AG10803 (cell line): ENCODE measurements around the gene SIT1.
A peak's percentile ranks its signal among the peaks of the same experiment; 100 is the strongest.

Experiments used
- DNase-seq: peaks from one replicate; pipeline ENCODE4 v3.0.0; 2010; ENCODE audit warnings: low read depth
- H3K4me3 ChIP-seq: 2 replicates; pipeline ENCODE4 v1.5.1; 2011; ENCODE audit warnings: mild to moderate bottlenecking, low read length, control low read depth
- TF ChIP-seq, protein P1 (sequence below): conservative IDR thresholded peaks from 2 replicates; pipeline ENCODE4 v1.5.1; 2011; ENCODE audit warnings: mild to moderate bottlenecking, low read length, control low read depth, inconsistent platforms

SIT1 gene

GRCh38 chr9:35687306-35687705, 36.6 kb upstream of the SIT1 start:
- TF ChIP-seq, protein P1, sequence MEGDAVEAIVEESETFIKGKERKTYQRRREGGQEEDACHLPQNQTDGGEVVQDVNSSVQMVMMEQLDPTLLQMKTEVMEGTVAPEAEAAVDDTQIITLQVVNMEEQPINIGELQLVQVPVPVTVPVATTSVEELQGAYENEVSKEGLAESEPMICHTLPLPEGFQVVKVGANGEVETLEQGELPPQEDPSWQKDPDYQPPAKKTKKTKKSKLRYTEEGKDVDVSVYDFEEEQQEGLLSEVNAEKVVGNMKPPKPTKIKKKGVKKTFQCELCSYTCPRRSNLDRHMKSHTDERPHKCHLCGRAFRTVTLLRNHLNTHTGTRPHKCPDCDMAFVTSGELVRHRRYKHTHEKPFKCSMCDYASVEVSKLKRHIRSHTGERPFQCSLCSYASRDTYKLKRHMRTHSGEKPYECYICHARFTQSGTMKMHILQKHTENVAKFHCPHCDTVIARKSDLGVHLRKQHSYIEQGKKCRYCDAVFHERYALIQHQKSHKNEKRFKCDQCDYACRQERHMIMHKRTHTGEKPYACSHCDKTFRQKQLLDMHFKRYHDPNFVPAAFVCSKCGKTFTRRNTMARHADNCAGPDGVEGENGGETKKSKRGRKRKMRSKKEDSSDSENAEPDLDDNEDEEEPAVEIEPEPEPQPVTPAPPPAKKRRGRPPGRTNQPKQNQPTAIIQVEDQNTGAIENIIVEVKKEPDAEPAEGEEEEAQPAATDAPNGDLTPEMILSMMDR, result no peak
- peak overlapping the region; percentile 97 for H3K4me3 ChIP-seq
- DNase-seq, result no peak

GRCh38 chr9:35686222-35687203, 35.8 kb upstream of the SIT1 start:
- TF ChIP-seq, protein P1, result no peak
- peak overlapping the region; percentile 97 for H3K4me3 ChIP-seq

DNA sequence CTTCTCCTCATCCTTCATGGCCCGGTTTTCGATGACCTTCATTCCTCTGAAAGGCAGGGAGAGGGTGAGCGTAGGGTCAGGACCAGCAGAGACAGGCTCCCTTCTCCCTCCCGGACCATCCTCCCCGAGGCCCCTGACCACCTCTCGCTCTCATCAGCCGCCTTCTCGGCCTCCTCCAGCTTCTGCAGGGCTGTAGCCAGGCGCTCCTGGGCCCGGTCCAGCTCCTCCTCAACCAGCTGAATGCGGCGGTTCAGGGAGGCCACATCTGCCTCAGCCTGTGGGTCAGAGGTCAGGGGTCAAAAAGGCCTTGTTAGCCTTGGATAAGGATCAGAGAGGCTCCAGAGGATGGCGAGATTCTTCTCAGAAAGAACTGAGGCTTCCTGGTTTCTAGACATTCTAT, 34.8 kb upstream of the SIT1 start:
- H3K4me3 ChIP-seq, result peak overlapping the region; percentile 20
- TF ChIP-seq, protein P1, result no peak
- no peak for DNase-seq

More at GRCh38 chr9:35686222-35687203, 35.8 kb upstream of the SIT1 start:
- no peak for DNase-seq

- H3K4me3 ChIP-seq, result peak overlapping the region; percentile 12; the same call in 1 of the 2 replicates
- TF ChIP-seq, protein P1, result no peak
- DNase-seq, result no peak
Measured at GRCh38 chr9:35684921-35685320, 34.2 kb upstream of the SIT1 start.

DNA sequence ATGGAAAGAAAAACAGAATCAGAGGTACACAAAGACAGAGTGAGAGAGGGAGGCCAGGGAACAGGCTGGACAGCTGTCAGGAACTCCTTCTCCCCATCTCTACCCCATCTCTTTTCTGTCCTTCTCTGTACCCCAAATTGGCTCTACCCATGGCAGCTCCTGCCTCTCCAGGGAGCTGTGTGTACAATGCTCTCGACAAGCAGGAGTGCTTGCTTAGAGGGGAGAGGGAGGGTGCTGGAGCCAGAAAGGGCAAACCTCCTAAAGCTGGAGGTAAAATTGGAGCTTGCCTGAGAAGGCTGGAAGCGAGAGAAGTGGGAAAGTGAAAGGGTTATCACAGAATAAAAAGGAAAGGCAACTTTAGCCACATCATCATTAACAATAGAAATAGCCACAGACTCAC, 32.6 kb upstream of the SIT1 start:
- TF ChIP-seq, protein P1, result no peak

GRCh38 chr9:35682520-35683315, 32.0 kb upstream of the SIT1 start:
- no peak for DNase-seq
- TF ChIP-seq, protein P1, result no peak
- no peak overlapping the region for H3K4me3 ChIP-seq

More for the DNA sequence above, 32.6 kb upstream of the SIT1 start:
- H3K4me3 ChIP-seq, result no peak overlapping the region
- no peak for DNase-seq
